ENCODE measurements around the gene FAM78B. TPM values are rescaled to one million over a fixed set of nuclear protein-coding genes. Genes with fewer than 3 reads are reported as not detected.

Gene FAM78B
- total RNA-seq, 1 experiment from 2014 or later, result 0.41 TPM

DNA sequence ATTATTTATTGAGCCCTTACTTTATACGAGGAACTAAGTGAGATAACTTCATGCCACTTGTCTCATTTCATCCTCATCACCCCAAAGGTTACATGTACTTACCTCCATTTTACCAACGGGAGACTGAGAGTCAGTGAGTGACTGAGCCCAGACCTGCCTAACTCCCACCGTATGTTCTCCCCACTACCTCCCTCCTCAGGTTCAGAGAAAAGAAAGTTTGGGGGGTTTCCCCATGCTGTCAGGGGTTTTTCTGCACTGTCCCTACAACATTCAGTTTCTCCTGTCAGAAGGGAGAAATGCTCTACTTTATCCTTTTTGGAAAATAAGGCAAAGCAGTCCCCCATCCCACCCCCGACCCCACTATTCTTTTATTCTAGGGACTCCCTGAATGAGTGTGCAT is 32.9 kb downstream of the FAM78B start:
- intact Hi-C loops (cut with micrococcal nuclease; ENCODE audit: unreplicated experiment), result no loop called here
- no peaks in the 10 kb centered on the region for H3K9me3 ChIP-seq (ENCODE audit: control insufficient read depth, insufficient read depth, low read depth, low read length)
- CTCF ChIA-PET, result no interaction called here
- BruUV-seq (replicated peaks), result no TSS peak
- no peak for TF ChIP-seq POLR2AphosphoS5 (IDR thresholded peaks at IDR 0.05; ENCODE audit: low read depth, low read length)
- TF ChIP-seq, protein P1, sequence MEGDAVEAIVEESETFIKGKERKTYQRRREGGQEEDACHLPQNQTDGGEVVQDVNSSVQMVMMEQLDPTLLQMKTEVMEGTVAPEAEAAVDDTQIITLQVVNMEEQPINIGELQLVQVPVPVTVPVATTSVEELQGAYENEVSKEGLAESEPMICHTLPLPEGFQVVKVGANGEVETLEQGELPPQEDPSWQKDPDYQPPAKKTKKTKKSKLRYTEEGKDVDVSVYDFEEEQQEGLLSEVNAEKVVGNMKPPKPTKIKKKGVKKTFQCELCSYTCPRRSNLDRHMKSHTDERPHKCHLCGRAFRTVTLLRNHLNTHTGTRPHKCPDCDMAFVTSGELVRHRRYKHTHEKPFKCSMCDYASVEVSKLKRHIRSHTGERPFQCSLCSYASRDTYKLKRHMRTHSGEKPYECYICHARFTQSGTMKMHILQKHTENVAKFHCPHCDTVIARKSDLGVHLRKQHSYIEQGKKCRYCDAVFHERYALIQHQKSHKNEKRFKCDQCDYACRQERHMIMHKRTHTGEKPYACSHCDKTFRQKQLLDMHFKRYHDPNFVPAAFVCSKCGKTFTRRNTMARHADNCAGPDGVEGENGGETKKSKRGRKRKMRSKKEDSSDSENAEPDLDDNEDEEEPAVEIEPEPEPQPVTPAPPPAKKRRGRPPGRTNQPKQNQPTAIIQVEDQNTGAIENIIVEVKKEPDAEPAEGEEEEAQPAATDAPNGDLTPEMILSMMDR (IDR thresholded peaks at IDR 0.05), result no peak
- TF ChIP-seq, protein P2, sequence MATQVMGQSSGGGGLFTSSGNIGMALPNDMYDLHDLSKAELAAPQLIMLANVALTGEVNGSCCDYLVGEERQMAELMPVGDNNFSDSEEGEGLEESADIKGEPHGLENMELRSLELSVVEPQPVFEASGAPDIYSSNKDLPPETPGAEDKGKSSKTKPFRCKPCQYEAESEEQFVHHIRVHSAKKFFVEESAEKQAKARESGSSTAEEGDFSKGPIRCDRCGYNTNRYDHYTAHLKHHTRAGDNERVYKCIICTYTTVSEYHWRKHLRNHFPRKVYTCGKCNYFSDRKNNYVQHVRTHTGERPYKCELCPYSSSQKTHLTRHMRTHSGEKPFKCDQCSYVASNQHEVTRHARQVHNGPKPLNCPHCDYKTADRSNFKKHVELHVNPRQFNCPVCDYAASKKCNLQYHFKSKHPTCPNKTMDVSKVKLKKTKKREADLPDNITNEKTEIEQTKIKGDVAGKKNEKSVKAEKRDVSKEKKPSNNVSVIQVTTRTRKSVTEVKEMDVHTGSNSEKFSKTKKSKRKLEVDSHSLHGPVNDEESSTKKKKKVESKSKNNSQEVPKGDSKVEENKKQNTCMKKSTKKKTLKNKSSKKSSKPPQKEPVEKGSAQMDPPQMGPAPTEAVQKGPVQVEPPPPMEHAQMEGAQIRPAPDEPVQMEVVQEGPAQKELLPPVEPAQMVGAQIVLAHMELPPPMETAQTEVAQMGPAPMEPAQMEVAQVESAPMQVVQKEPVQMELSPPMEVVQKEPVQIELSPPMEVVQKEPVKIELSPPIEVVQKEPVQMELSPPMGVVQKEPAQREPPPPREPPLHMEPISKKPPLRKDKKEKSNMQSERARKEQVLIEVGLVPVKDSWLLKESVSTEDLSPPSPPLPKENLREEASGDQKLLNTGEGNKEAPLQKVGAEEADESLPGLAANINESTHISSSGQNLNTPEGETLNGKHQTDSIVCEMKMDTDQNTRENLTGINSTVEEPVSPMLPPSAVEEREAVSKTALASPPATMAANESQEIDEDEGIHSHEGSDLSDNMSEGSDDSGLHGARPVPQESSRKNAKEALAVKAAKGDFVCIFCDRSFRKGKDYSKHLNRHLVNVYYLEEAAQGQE (IDR thresholded peaks at IDR 0.05; ENCODE audit: insufficient read depth in 1 of 2, low read depth in 2 of 2, low read length in 1 of 2), result no peak
- TF ChIP-seq TCF7L2 (IDR thresholded peaks at IDR 0.05; ENCODE audit: low read depth, low read length), result no peak
- no peak for TF ChIP-seq SIN3A (IDR thresholded peaks at IDR 0.05; ENCODE audit: borderline replicate concordance, insufficient read depth, low read depth, low read length)
- POLR2A ChIA-PET, result no interaction called here
- H3K4me1 ChIP-seq (ENCODE audit: control insufficient read depth, insufficient read depth, low read length), result no peaks in the 10 kb centered on the region
- H3K27ac ChIP-seq (ENCODE audit: low read length), result no peak overlapping the region
- DNase-seq (ENCODE audit: low read depth, low spot score) (no peak), ATAC-seq (no peak)
- in situ Hi-C loops (cut with HindIII; ENCODE audit: low pct_unique_long_range_greater_than_20kb, low sequenced_read_pairs), result no loop called here
- H3K27me3 ChIP-seq (ENCODE audit: control insufficient read depth, insufficient read depth, low read length), result 0 out of 2 replicates have a peak, but pooled peaks cover 2% of the 10 kb centered on the region
- no peak overlapping the region for H3K4me3 ChIP-seq (ENCODE audit: low read depth in 2 of 2, low read length in 2 of 2)
- no peaks in the 10 kb centered on the region for H3K36me3 ChIP-seq (ENCODE audit: control insufficient read depth, insufficient read depth, low read length)

DNA sequence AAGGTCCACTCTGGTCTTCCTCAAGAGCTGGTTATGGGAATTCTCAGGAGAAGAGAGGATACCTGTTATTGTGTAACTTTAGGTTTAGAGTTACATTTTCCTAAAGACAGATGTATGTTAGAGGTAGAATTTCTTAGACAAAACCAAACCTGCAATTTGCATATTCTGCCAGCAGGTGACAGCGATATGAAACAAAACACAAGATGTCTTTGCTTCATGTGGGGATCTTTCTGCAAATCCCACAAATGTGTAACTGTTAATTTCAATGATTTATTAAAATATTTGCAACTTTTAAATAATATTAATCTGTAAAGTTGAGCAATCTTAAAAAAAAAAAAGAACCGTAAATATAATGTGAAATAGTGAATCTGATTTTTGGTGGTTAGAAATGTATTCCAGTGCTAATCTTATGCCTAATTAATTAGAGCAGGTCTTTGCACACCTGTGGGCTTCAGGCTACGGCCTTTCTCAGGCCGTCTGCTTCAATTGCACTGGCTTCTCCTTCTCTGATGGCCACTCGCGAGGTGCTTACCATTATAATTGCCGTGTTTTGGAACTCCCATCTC is 33.4 kb downstream of the FAM78B start:
- TF ChIP-seq, protein P1 (IDR thresholded peaks at IDR 0.05), result peak; percentile 76
- TF ChIP-seq, protein P2 (IDR thresholded peaks at IDR 0.05; ENCODE audit: insufficient read depth in 1 of 2, low read depth in 2 of 2, low read length in 1 of 2), result no peak
- H3K27me3 ChIP-seq (ENCODE audit: control insufficient read depth, insufficient read depth, low read length), result 0 out of 2 replicates have a peak, but pooled peaks cover 2% of the 10 kb centered on the region
- no TSS peak for BruUV-seq (replicated peaks)
- no peaks in the 10 kb centered on the region for H3K36me3 ChIP-seq (ENCODE audit: control insufficient read depth, insufficient read depth, low read length)
- ATAC-seq (no peak), DNase-seq (ENCODE audit: low read depth, low spot score) (peak; percentile 2)
- in situ Hi-C loops (cut with HindIII; ENCODE audit: low pct_unique_long_range_greater_than_20kb, low sequenced_read_pairs) (no loop called here), intact Hi-C loops (cut with micrococcal nuclease; ENCODE audit: unreplicated experiment) (no loop called here)
- POLR2A ChIA-PET, result no interaction called here
- H3K9me3 ChIP-seq (ENCODE audit: control insufficient read depth, insufficient read depth, low read depth, low read length), result no peaks in the 10 kb centered on the region
- H3K4me3 ChIP-seq (ENCODE audit: low read depth in 2 of 2, low read length in 2 of 2), result no peak overlapping the region
- CTCF ChIA-PET, result no interaction called here
- no peaks in the 10 kb centered on the region for H3K4me1 ChIP-seq (ENCODE audit: control insufficient read depth, insufficient read depth, low read length)
- no peak overlapping the region for H3K27ac ChIP-seq (ENCODE audit: low read length)
